HG03354 (cell line): ENCODE measurements around the gene TAF7L.

ENCODE experiments used
- ATAC-seq: cut with Tn5 transposase; IDR thresholded peaks from one replicate; pipeline ENCODE4 v1.9.1; 2021; ENCODE audit warnings: mild to moderate bottlenecking; ENCODE audit not compliant: unreplicated experiment, poor library complexity, severe bottlenecking

Gene TAF7L

GRCh38 chrX:101230636-101231035 lies 60.5 kb downstream of the TAF7L start:
- no peak for ATAC-seq

GRCh38 chrX:101229170-101229569 lies 62.0 kb downstream of the TAF7L start:
- no peak for ATAC-seq

DNA sequence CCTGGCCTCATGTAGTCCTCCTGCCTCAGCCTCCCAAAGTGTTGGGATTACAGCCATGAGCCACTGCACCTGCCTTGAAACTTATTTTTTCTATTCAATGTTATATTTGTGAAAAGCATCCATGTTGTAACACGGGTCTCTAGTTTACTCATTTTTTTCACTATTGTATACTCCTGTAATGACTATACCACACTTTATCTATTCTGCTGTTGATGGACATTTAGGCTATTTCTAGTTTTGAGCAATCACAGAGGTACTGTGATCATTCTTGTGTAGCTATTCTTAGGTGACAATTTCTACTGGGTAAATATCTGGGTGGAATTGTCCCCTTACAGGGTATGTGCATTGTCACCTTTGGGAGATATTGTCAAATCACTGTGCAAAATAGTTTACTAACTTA lies 67.9 kb downstream of the TAF7L start:
- no peak for ATAC-seq

GRCh38 chrX:101220662-101221260 lies 70.4 kb downstream of the TAF7L start:
- no peak for ATAC-seq

DNA sequence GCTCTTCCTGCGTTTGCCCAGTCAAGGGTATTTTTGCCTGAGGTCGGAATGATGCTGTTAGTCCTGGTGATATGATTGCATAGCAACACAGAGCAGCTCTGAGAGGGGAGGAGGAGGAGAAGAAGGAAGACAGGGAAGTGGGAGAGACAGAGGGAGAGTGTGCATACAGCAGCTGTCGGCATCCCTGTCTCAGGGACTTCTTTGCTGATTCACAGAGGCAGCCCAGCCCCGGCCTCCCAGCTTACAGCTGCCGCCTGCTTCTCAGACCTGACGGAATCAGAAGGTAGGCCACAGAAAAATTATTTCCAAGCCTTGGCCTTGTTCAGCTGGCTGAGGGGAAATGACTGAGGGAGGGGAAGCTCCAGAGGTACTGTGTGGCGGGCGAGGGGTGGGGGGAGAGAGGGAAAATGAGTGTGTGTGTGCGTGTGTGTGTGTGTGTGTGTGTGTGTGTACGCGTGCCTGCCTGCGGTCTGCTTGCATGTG lies 71.2 kb downstream of the TAF7L start:
- ATAC-seq = no peak

- ATAC-seq = no peak
Measured at GRCh38 chrX:101219116-101219863, 71.8 kb downstream of the TAF7L start, which contains the start of gene DRP2. TSS of gene DRP2 (plus strand) at chrX:101219786. CDS start at chrX:101231648, 11,862 bp downstream.
